ENCODE results near the gene ZDHHC13. TPM values are rescaled to one million over a fixed set of nuclear protein-coding genes. Genes with fewer than 3 reads are reported as not detected.

ZDHHC13 gene
- total and polyA plus RNA-seq, 10 of the 15 experiments (the other 5 are each of a cell fraction or from before 2014, with no cell fraction given) = 8.5 to 34.2 (median 20.4) TPM

GRCh38 chr11:19216709-19217374 lies 99.9 kb downstream of the ZDHHC13 start:
- no peak overlapping the region for H3K9ac ChIP-seq (ENCODE audit: control insufficient read depth, insufficient read depth, low read length)
- intact Hi-C loops (cut with micrococcal nuclease; ENCODE audit: unreplicated experiment) = no loop called here
- no peaks in the 10 kb centered on the region for H4K20me1 ChIP-seq (ENCODE audit: control insufficient read depth, insufficient read depth)
- H3K9me3 ChIP-seq (replicated peaks; ENCODE audit: control insufficient read depth, insufficient read depth, low read length) = no peaks in the 10 kb centered on the region
- RAD21 ChIA-PET (ENCODE audit: unreplicated experiment) = no interaction called here
- TF ChIP-seq, protein P1, sequence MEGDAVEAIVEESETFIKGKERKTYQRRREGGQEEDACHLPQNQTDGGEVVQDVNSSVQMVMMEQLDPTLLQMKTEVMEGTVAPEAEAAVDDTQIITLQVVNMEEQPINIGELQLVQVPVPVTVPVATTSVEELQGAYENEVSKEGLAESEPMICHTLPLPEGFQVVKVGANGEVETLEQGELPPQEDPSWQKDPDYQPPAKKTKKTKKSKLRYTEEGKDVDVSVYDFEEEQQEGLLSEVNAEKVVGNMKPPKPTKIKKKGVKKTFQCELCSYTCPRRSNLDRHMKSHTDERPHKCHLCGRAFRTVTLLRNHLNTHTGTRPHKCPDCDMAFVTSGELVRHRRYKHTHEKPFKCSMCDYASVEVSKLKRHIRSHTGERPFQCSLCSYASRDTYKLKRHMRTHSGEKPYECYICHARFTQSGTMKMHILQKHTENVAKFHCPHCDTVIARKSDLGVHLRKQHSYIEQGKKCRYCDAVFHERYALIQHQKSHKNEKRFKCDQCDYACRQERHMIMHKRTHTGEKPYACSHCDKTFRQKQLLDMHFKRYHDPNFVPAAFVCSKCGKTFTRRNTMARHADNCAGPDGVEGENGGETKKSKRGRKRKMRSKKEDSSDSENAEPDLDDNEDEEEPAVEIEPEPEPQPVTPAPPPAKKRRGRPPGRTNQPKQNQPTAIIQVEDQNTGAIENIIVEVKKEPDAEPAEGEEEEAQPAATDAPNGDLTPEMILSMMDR (IDR thresholded peaks at IDR 0.05 in 2 of 3, conservative IDR thresholded peaks at IDR 0.05 in 1 of 3; ENCODE audit: control insufficient read depth in 2 of 3, extremely low read depth in 1 of 3, insufficient read depth in 1 of 3, low read depth in 3 of 3, low read length in 3 of 3) = no peak
- TF ChIP-seq, protein P2, sequence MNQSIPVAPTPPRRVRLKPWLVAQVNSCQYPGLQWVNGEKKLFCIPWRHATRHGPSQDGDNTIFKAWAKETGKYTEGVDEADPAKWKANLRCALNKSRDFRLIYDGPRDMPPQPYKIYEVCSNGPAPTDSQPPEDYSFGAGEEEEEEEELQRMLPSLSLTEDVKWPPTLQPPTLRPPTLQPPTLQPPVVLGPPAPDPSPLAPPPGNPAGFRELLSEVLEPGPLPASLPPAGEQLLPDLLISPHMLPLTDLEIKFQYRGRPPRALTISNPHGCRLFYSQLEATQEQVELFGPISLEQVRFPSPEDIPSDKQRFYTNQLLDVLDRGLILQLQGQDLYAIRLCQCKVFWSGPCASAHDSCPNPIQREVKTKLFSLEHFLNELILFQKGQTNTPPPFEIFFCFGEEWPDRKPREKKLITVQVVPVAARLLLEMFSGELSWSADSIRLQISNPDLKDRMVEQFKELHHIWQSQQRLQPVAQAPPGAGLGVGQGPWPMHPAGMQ (IDR thresholded peaks at IDR 0.05; ENCODE audit: borderline replicate concordance) = no peak
- no peak for TF ChIP-seq ZNF207 (IDR thresholded peaks at IDR 0.05; ENCODE audit: borderline replicate concordance)
- TF ChIP-seq SREBF1 (IDR thresholded peaks at IDR 0.05; ENCODE audit: low read length) = no peak
- TF ChIP-seq ZZZ3 (IDR thresholded peaks at IDR 0.05; ENCODE audit: control insufficient read depth, insufficient read length, low read depth) = no peak
- no peak for TF ChIP-seq PBX3 (IDR thresholded peaks at IDR 0.05; ENCODE audit: insufficient replicate concordance, low read depth, low read length)
- no peak for TF ChIP-seq IKZF2 (IDR thresholded peaks at IDR 0.05)
- no peak for TF ChIP-seq ZNF622 (IDR thresholded peaks at IDR 0.05)
- TF ChIP-seq CHD2 (IDR thresholded peaks at IDR 0.05; ENCODE audit: borderline replicate concordance, low read depth, low read length) = no peak
- TF ChIP-seq PML (IDR thresholded peaks at IDR 0.05; ENCODE audit: low read length) = no peak
- TF ChIP-seq GABPA (IDR thresholded peaks at IDR 0.05; ENCODE audit: low read depth) = no peak
- no peak for TF ChIP-seq NR2C1 (IDR thresholded peaks at IDR 0.05)
- TF ChIP-seq, protein P3, sequence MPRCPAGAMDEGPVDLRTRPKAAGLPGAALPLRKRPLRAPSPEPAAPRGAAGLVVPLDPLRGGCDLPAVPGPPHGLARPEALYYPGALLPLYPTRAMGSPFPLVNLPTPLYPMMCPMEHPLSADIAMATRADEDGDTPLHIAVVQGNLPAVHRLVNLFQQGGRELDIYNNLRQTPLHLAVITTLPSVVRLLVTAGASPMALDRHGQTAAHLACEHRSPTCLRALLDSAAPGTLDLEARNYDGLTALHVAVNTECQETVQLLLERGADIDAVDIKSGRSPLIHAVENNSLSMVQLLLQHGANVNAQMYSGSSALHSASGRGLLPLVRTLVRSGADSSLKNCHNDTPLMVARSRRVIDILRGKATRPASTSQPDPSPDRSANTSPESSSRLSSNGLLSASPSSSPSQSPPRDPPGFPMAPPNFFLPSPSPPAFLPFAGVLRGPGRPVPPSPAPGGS (IDR thresholded peaks at IDR 0.05; ENCODE audit: borderline replicate concordance, insufficient read depth, low read depth, low read length, poor library complexity, severe bottlenecking) = no peak
- no peak for TF ChIP-seq YBX1 (IDR thresholded peaks at IDR 0.05)
- 42% methylated on average over 3 of the region's 3 CpGs for WGBS (ENCODE audit: insufficient coverage, insufficient replicate concordance, low lambda C conversion rate, missing lambda C conversion rate)
- SMC1A ChIA-PET (ENCODE audit: uncharacterized antibody, unreplicated experiment) = interaction anchor here (0.9 kb wide), 1 partner anchor 19 kb away, joined by 3 read pairs; no protein-coding TSS in a partner anchor
- no peak overlapping the region for H3K4me3 ChIP-seq
- no peaks in the 10 kb centered on the region; a peak in 1 of 4 replicates for H3K27me3 ChIP-seq (replicated peaks in 1 of 2; ENCODE audit: control insufficient read depth in 2 of 2, insufficient read depth in 2 of 2, low read length in 1 of 2)
- H3K4me1 ChIP-seq (ENCODE audit: control insufficient read depth, insufficient read depth, low read length) = no peaks in the 10 kb centered on the region
- H2AFZ ChIP-seq (ENCODE audit: control insufficient read depth, low read depth, low read length) = no peak overlapping the region
- no peak for ATAC-seq
- H3K4me2 ChIP-seq (ENCODE audit: control insufficient read depth, insufficient read depth) = no peak overlapping the region
- no peaks in the 10 kb centered on the region for H3K79me2 ChIP-seq (ENCODE audit: control insufficient read depth, insufficient read depth, low read length)
- BruUV-seq (replicated peaks) = no TSS peak
- no peak for DNase-seq (ENCODE audit: low read depth, low spot score)
- in situ Hi-C loops (cut with MboI) = no loop called here
- H3K36me3 ChIP-seq (ENCODE audit: control insufficient read depth in 2 of 2, insufficient read depth in 2 of 2, low read length in 1 of 2) = no peaks in the 10 kb centered on the region
- no peak overlapping the region for H3K27ac ChIP-seq (ENCODE audit: control insufficient read depth, insufficient read depth)
- FAIRE-seq = no peak
- CTCF ChIA-PET = interaction anchor here (2.5 kb wide), 1 partner anchor 146 kb away, joined by 6 read pairs; no protein-coding TSS in a partner anchor
- POLR2A ChIA-PET = no interaction called here
